ENCODE measurements around the gene HPX. TPM values are rescaled to one million over a fixed set of nuclear protein-coding genes. Genes with fewer than 3 reads are reported as not detected.

The HPX gene
- total RNA-seq, 2 donors from 2014 or later = 1.8 to 5.3 TPM

DNA sequence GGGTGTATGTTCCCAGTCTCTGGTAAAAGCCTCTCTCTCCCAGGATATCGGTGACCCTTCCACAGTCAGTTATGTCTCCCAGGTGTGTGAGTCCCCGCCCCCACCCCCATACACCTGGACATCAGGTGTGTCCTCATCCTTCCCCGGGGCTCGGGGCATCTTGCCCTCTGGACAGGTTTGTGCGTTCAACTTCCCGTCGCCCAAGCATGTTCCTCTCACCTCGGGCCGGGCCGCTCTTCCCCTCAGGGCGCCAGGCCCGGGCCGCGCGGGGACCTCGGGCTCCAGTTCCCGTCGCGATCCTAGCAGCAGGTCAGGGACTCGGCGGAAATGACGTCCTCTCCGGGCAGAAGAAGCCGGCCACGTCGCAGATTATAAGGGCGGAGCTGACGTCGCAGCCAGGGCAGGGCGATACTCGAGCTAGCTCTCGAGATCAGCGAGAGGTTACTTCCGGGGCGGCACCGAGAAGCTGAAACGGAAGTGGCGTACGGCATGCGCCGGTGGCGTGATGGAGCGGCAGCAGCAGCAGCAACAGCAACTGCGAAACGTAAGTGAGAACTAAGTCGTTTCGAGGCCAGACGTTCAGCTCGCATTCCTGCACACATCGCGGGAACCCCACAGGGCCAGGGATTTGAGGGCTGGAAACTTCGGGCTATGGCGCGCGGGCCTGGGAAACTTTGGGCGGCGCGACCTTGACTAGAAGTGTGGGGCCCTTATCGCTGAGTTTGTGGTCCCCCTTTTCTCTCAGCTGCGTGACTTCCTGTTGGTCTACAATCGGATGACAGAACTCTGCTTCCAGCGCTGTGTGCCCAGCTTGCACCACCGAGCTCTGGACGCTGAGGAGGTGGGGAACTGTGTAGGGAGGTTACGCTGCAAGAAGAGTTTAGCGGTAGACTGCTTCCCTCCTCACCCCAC, 40.5 kb upstream of the HPX start, which contains the start of the genes ARFIP2 and TIMM10B:
ARFIP2 (minus strand) TSS at position 320 of the 912 bp plus-strand sequence. CDS start 910 bp downstream, outside the sequence.
TIMM10B (plus strand) TSS at position 490 of the 912 bp plus-strand sequence; CDS start at position 506, 16 bp downstream.
- H3K4me3 ChIP-seq = peak within 1 kb of the TSS; percentile 64
- no peaks in the 10 kb centered on the region for H3K36me3 ChIP-seq
- TF ChIP-seq, protein P1, sequence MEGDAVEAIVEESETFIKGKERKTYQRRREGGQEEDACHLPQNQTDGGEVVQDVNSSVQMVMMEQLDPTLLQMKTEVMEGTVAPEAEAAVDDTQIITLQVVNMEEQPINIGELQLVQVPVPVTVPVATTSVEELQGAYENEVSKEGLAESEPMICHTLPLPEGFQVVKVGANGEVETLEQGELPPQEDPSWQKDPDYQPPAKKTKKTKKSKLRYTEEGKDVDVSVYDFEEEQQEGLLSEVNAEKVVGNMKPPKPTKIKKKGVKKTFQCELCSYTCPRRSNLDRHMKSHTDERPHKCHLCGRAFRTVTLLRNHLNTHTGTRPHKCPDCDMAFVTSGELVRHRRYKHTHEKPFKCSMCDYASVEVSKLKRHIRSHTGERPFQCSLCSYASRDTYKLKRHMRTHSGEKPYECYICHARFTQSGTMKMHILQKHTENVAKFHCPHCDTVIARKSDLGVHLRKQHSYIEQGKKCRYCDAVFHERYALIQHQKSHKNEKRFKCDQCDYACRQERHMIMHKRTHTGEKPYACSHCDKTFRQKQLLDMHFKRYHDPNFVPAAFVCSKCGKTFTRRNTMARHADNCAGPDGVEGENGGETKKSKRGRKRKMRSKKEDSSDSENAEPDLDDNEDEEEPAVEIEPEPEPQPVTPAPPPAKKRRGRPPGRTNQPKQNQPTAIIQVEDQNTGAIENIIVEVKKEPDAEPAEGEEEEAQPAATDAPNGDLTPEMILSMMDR (IDR thresholded peaks at IDR 0.05) = no peak

DNA sequence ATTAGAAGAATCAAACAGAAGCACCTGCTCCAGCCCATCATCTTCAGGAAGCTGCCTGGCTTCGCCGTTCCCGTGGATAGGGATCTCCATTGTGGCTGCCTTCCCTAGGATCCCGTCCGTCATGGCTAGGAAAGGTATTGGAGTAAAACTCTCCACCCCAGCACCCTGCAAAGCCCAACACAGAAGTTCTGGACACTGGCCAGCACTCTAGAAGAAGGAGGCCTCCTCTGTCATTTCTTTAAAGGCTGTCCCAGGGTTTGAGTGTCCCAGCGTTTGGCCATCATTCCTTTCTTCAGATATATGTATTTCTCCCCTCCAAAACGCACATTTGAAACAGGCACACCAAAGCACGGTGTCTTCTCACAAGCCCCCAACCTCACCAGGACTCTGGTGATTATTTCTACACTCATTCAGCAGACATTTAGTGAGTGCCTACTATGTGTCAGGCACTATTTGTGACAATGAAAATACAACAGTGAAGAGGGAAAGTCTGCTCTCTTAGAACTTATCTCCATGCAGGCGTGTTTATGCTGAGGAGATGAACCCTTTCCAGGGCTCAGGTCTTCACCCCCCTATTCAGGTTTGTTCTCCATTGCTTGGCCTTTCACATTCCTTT, 39.6 kb upstream of the HPX start:
- H3K36me3 ChIP-seq = no peaks in the 10 kb centered on the region
- H3K4me3 ChIP-seq = peak overlapping the region; percentile 64
- H3K9ac ChIP-seq (ENCODE audit: low read depth in 2 of 2, low read length in 2 of 2) = peak overlapping the region; percentile 90 to 93
- H3K4me1 ChIP-seq = peaks cover 10% of the 10 kb centered on the region
- no peak for DNase-seq
- intact Hi-C loops (cut with DNase I) = no loop called here
- no peaks in the 10 kb centered on the region for H3K27me3 ChIP-seq
- H3K27ac ChIP-seq = peak overlapping the region; percentile 87
- TF ChIP-seq, protein P1 (IDR thresholded peaks at IDR 0.05) = no peak
- H3K9me3 ChIP-seq = no peaks in the 10 kb centered on the region

More for the DNA sequence above, 40.5 kb upstream of the HPX start, which contains the start of the genes ARFIP2 and TIMM10B:
- no peaks in the 10 kb centered on the region for H3K27me3 ChIP-seq
- H3K27ac ChIP-seq = peak within 1 kb of the TSS; percentile 87
- peak; percentile 99 for DNase-seq
- peak within 1 kb of the TSS; percentile 90 to 93 for H3K9ac ChIP-seq (ENCODE audit: low read depth in 2 of 2, low read length in 2 of 2)
- intact Hi-C loops (cut with DNase I) = no loop called here
- peaks cover 10% of the 10 kb centered on the region for H3K4me1 ChIP-seq
- no peaks in the 10 kb centered on the region for H3K9me3 ChIP-seq

DNA sequence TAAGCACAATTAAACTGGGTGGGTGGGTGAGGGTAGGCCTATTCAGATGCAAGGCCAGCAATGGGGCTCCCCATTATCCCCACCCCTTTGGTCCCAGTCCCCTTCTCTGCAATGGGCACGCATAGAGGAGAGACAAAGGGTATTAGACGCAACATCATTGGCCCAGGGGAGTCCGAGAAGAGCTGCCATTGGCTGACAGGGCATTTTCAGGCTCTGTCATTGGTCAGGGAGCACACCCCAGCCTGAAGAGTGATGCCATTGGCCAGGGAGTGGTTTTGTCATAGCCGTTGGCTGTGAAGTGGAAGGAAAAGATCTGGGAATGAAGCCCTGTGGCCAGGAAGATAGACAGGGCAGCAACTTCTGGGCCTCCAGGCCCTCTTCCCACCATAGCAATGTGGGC, 35.8 kb upstream of the HPX start:
- H3K4me1 ChIP-seq = peaks cover 5% of the 10 kb centered on the region
- intact Hi-C loops (cut with DNase I) = loop anchor here (10.0 kb wide), 2 partner anchors 128 to 242 kb away; partner anchors contain the start of genes CNGA4, FHIP1B, ILK and RRP8
- H3K27ac ChIP-seq = peak overlapping the region; percentile 92

DNA sequence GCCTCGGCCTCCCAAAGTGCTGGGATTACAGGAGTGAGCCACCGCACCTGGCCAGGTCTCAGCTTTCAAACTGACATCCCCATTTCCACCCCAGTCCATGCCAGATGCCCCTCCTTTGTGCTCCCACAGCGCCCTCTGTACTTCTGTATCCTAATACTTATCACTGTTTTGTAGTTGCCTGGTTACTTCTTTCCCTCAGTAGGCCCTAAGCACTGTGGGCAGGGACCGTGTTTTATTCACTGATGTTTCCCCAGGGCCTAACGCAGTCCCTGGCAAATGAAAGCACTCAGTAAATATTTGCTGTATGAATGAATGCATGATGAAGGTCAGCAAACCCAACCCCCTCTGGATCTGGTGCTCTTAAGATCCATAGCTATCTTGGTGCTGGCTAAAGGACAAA, 35.1 kb upstream of the HPX start:
- Histone ChIP-seq H3K4me1 (peaks cover 5% of the 10 kb centered on the region), H3K36me3 (no peaks in the 10 kb centered on the region), H3K4me3 (no peak overlapping the region), H3K9me3 (no peaks in the 10 kb centered on the region), H3K9ac (ENCODE audit: low read depth in 2 of 2, low read length in 2 of 2) (no peak overlapping the region), H3K27ac (peak overlapping the region; percentile 92), H3K27me3 (no peaks in the 10 kb centered on the region)
- DNase-seq = no peak
- TF ChIP-seq, protein P1 (IDR thresholded peaks at IDR 0.05) = no peak
- intact Hi-C loops (cut with DNase I) = loop anchor here (10.0 kb wide), 2 partner anchors 129 to 241 kb away; partner anchors contain the start of genes CNGA4, FHIP1B, ILK and RRP8

More for the DNA sequence above, 35.8 kb upstream of the HPX start:
- no peak overlapping the region for H3K4me3 ChIP-seq
- no peaks in the 10 kb centered on the region for H3K27me3 ChIP-seq
- no peak overlapping the region for H3K9ac ChIP-seq (ENCODE audit: low read depth in 2 of 2, low read length in 2 of 2)
- TF ChIP-seq, protein P1 (IDR thresholded peaks at IDR 0.05) = no peak
- no peak for DNase-seq
- no peaks in the 10 kb centered on the region for H3K9me3 ChIP-seq
- H3K36me3 ChIP-seq = no peaks in the 10 kb centered on the region

DNA sequence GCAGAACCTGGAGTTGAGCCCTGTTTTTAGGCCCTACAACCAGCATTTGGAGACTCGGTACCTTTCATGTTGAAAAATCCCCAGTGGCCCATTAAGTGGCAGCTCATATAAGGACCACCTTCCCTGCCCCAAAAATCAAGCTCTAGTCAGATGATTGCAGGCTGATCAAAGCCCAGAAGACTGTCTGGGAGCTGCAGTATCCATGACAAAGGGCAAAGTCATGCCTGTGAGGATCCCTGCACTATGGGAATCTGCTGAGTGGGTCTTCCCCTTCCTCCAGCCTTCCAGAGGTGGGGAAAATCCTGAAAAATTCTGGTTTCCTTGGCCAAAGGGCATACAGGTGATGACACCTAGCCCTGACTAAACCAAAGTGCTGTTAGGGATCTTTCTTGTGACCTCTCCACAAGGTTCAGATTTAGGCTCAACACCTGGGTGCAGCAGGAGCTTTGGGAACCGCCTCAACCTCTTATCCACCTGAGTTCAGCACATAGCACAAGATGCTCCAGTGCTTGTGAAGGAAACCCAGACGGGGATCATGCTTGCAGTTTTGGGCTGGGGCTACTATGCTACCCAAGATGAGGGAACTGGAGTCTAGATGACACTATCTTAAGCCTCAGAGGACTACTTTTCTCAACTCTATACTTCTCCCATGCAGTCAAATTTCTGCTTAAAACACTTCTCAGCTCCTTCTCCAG, 34.2 kb upstream of the HPX start:
- Histone ChIP-seq H3K27me3 (no peaks in the 10 kb centered on the region), H3K9me3 (no peaks in the 10 kb centered on the region), H3K9ac (ENCODE audit: low read depth in 2 of 2, low read length in 2 of 2) (peak overlapping the region; percentile 15 to 77), H3K27ac (peak overlapping the region; percentile 92), H3K4me1 (peaks cover 6% of the 10 kb centered on the region), H3K4me3 (no peak overlapping the region), H3K36me3 (no peaks in the 10 kb centered on the region)
- TF ChIP-seq, protein P1 (IDR thresholded peaks at IDR 0.05) = no peak
- intact Hi-C loops (cut with DNase I) = loop anchor here (10.0 kb wide), 2 partner anchors 130 to 240 kb away; partner anchors contain the start of genes CNGA4, FHIP1B, ILK and RRP8
- no peak for DNase-seq
